GM12865 (cell line): ENCODE data around the gene TP63.

Source experiments
- DNase-seq: peaks from one replicate; pipeline ENCODE4 v3.0.0; 2010; ENCODE audit warnings: low read depth
- H3K4me3 ChIP-seq: 2 replicates; pipeline ENCODE4 v1.5.1; 2011; ENCODE audit warnings: mild to moderate bottlenecking, low read depth, low read length, control low read depth
- CTCF ChIP-seq: IDR thresholded peaks from 2 replicates; pipeline ENCODE4 v1.5.1; 2011; ENCODE audit warnings: low read length, control low read depth, low read depth, inconsistent platforms; ENCODE audit not compliant: insufficient read depth; ENCODE audit errors: missing control alignments

Gene TP63

GRCh38 chr3:189790658-189791057 lies 159.5 kb downstream of the TP63 start:
- H3K4me3 ChIP-seq: no peak overlapping the region
- DNase-seq: peak; percentile 17
- TF ChIP-seq CTCF: no peak

DNA sequence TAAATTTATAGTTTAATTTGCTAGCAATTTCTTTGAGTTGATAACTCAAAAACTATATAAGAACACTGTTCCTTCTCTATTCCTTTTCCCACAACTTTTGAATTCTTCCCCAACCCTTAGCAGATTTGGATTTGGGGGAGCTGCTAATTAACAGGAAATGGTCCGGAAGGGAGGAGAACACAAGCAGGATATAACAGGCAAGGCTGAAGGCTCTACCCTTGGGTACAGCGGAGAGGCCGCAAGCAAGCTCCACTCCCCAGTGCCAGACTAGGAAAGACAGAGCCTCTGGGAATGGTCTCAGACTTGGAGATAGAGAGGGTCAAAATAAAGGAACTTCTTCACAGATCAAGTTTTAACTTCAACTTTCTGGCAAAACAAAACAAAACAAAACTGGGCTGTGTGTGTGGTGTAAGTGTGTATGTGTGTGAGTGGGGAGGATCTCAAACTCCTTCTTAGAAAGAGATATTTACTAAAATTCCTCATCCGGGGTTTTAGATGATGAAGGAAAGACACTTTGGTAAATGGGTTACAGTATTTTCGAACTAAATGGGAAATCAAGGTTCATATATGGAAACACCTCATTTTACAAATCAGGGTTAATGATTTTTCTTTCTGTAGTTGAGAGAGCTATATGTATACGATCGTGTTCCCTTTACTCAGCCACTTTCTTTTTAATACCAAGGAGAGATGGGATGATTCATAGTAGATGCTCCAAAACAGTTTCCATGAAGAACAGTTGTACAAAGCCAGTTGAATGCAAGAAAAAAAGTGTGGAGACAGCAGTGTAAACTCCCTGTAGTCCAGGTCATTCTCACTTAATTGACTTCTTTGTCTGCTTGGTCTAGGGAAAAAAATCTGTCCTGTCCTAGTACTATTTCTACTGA lies 161.1 kb downstream of the TP63 start:
- TF ChIP-seq CTCF: no peak
- no peak for DNase-seq

DNA sequence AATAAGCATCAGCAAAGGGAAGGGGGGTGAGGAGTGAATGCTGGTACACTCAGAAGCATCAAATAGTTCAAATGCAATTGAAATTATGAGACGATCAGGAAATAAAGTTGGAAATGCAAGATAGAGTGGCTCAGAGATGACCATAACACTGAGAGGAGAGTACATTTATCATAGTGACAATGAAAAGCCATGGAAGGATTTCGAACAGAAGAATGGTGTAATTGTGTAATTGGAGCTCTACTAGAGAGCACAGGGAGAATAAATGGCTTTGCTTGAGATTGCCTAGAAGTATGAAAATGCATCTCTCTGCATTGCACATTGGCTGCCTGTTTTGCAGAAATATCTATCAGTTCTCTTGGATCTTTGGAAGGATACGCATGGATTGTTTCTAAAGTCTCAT lies 163.3 kb downstream of the TP63 start:
- no peak for TF ChIP-seq CTCF

More for the DNA sequence above, 161.1 kb downstream of the TP63 start:
- no peak overlapping the region for H3K4me3 ChIP-seq

DNA sequence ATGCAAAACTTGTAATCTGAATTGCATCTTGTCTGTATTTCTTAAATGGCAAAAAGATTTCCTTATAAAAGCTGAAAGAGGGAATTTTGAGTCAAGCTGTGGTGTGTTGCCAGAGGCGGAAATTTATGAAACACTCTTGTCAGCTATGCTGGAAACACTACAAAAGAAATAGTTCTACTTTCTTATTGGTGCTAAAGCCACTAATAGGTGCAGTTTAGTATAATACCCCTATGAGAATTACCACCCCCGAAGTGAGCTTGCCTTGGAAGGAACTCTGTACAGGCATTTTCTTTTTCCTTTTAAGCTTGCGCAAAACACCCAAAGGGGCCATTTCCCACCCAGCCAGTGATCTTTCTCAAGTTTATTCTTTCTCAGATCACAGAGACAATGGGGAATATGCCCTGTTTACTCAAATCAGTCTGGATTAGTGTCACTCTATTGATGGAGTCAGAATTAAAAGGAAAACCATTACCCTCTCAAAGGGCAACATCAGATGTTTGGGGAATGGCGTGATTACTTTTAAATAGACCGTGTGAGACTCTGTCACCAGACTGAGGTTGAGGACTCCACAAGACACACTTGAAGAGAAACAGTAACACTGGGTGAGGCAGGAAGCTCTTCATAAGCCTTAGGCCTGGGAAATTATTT lies 166.0 kb downstream of the TP63 start:
- no peak overlapping the region for H3K4me3 ChIP-seq
- no peak for DNase-seq
- TF ChIP-seq CTCF: no peak

More for the DNA sequence above, 163.3 kb downstream of the TP63 start:
- no peak for DNase-seq
- no peak overlapping the region for H3K4me3 ChIP-seq

GRCh38 chr3:189799366-189799765 lies 168.2 kb downstream of the TP63 start:
- peak; percentile 44 for DNase-seq
- TF ChIP-seq CTCF: no peak
- H3K4me3 ChIP-seq: no peak overlapping the region

GRCh38 chr3:189800436-189800835 lies 169.2 kb downstream of the TP63 start:
- TF ChIP-seq CTCF: no peak
- no peak for DNase-seq
- no peak overlapping the region for H3K4me3 ChIP-seq
